Skeletal muscle tissue (tissue), 4 donors: ENCODE data around the gene NEURL4. TPM values are rescaled to one million over a fixed set of nuclear protein-coding genes. Genes with fewer than 3 reads are reported as not detected.

Experiments used
- H3K27ac ChIP-seq: one replicate; pipeline ENCODE4 v1.7.0; 2013; ENCODE audit warnings: mild to moderate bottlenecking, low read depth, low read length, inconsistent platforms
- H3K27me3 ChIP-seq, 3 donors: one replicate each; pipeline ENCODE4 v1.7.0; 2013; ENCODE audit warnings: low read length in 3 of 3; ENCODE audit not compliant: control insufficient read depth in 3 of 3, insufficient read depth in 3 of 3
- H3K36me3 ChIP-seq, 3 donors: one replicate each; pipeline ENCODE4 v1.7.0; 2013; ENCODE audit warnings: low read length in 3 of 3; ENCODE audit not compliant: control insufficient read depth in 3 of 3, insufficient read depth in 3 of 3
- H3K4me1 ChIP-seq, 3 donors: one replicate each; pipeline ENCODE4 v1.7.0; 2013; ENCODE audit warnings: low read length in 3 of 3, mild to moderate bottlenecking in 3 of 3; ENCODE audit not compliant: control insufficient read depth in 3 of 3, insufficient read depth in 3 of 3
- H3K4me3 ChIP-seq, 3 donors: one replicate each; pipeline ENCODE4 v1.7.0; 2013; ENCODE audit warnings: low read length in 3 of 3
- H3K9ac ChIP-seq, 3 donors: one replicate each; pipeline ENCODE4 v1.7.0; 2013; ENCODE audit warnings: low read length in 3 of 3, mild to moderate bottlenecking in 3 of 3, moderate library complexity in 2 of 3, low read depth in 1 of 3
- H3K9me3 ChIP-seq, 3 donors: one replicate each; pipeline ENCODE4 v1.7.0; 2013; ENCODE audit warnings: low read length in 3 of 3; ENCODE audit not compliant: control insufficient read depth in 3 of 3
- total RNA-seq: library from RNA; depleted of rRNA; stranded (reverse); fragments of >200 nt; gene quantifications from one replicate; pipeline ENCODE4 v1.2.3, GENCODE V29; 2014
- donor health status: Osteomylitis.

NEURL4 gene
- total RNA-seq, 1 donor from 2014 or later, result 19.8 TPM

DNA sequence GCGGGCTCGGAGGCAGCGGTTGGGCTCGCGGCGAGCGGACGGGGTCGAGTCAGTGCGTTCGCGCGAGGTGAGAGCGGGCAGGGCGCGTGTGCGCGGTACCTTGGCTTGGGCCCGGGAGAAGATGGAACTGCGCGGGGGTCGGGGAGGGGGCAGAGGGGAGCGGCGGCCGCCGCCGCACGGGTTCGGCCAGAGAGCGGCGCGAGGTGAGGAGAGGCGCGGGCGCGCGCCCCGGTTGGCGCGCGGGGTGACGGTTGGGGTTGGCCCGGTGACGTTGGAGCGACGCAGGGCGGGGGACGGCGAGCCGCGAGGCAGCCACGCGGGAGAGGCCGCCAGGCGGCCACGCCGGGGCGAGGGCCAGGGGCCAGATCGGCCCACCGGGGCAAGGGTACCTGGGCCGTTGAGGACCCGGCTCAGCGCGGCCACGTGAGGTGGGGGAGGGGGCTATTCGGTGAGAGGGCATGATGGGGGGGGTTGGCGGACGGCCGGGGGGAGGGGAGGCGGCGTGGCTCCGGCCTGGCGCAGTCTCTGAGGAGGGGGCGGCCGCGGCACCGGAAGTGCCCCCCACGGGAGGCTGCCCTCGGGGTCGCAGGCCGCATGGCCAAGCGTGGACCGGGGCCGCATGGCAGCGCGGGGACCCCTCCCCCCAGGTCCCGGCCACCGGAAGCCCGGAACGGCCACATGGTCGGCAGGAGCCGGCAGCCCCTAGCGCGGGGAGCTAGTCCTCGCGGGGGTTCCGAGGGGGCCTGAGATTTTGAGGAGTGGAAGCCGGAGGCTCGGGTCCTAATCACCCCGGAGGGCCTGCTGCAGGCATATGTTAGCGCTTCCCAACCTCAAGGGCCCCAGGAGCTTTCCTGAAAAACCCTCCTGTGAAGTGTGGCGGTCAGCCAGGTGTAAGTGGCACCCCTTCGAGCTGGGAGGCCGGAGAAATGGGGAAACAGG is 21.2 kb downstream of the NEURL4 start:
- H3K27ac ChIP-seq, result peak overlapping the region; percentile 98
- peaks cover 33 to 43% (median 42%) of the 10 kb centered on the region in 3 donors for H3K4me1 ChIP-seq
- H3K4me3 ChIP-seq, result peak overlapping the region; percentile 76 to 93 (median 88)

DNA sequence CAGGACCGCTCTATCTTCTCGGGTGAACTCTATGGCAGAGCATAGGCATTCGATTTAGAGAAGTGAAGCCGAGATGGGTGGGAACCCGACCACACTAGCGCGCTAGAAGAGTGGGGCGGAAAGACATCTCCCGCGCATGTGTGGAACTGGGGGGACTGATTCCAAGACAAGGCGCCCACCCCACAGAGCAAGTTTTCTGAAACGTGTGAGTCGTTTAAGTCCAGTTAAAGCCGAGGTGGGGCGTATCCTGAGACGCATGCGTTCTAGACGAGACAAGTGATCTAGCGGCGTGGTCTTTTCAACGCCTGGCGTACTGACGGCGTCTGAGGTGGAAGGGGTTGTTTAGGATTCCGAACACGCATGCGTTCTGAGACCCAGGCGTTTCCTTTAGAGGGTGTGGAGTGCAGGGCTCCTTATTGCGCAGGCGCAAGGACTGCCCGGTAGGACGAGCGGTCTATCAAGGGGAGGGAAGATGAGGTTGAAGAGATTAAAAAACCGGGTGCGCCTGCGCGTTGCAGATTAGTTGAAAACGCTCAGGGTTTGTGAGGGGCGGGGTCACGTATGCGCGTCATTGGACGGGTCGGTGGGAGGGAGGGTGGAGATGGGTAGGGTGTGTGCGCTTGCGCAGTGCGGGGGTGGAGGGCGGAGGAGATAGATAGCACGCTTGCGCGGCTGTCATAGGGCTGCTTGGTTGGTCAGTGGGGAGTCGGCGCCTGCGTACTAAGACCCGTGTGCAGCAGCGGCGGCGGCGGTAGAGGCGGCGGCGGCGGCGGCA is 22.0 kb downstream of the NEURL4 start, which contains the start of gene EIF5A:
Gene EIF5A (plus strand): TSS at position 718 of the 775 bp plus-strand sequence. CDS start 2,008 bp downstream, outside the sequence.
- Histone ChIP-seq H3K36me3 (peaks cover 23 to 25% (median 23%) of the 10 kb centered on the region in 3 donors), H3K27me3 (no peaks in the 10 kb centered on the region), H3K4me1 (peaks cover 27 to 36% (median 34%) of the 10 kb centered on the region in 3 donors), H3K4me3 (peak within 1 kb of the TSS; percentile 76 to 93 (median 88)), H3K9me3 (no peaks in the 10 kb centered on the region), H3K9ac (peak within 1 kb of the TSS; percentile 87 to 97 (median 93)), H3K27ac (peak within 1 kb of the TSS; percentile 98)

More for the DNA sequence above, 21.2 kb downstream of the NEURL4 start:
- Histone ChIP-seq H3K9ac (peak overlapping the region; percentile 87 to 97 (median 90)), H3K27me3 (no peaks in the 10 kb centered on the region), H3K9me3 (no peaks in the 10 kb centered on the region), H3K36me3 (peaks cover 30 to 33% (median 30%) of the 10 kb centered on the region in 3 donors)

DNA sequence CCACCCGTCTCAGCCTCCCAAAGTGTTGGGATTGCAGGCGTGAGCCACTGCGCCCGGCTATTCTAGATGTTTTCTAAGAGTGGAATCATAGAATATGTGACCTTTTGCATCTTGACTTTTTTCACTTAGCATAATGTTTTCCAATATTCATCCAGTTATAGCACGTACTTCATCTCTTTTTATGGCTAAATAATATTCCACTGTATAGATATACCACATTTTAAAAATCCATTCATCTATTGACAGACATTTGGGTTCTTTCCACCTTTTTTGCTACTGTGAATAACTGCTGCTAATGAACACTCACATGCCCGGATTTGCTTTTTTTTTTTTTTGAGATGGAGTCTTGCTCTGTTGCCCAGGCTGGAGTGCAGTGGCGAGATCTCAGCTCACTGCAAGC is 25.0 kb downstream of the NEURL4 start:
- Histone ChIP-seq H3K27ac (no peak overlapping the region), H3K36me3 (no peaks in the 10 kb centered on the region), H3K4me3 (no peak overlapping the region), H3K9me3 (no peaks in the 10 kb centered on the region), H3K27me3 (no peaks in the 10 kb centered on the region), H3K9ac (no peak overlapping the region), H3K4me1 (peaks cover 5 to 12% (median 7%) of the 10 kb centered on the region in 3 donors)

DNA sequence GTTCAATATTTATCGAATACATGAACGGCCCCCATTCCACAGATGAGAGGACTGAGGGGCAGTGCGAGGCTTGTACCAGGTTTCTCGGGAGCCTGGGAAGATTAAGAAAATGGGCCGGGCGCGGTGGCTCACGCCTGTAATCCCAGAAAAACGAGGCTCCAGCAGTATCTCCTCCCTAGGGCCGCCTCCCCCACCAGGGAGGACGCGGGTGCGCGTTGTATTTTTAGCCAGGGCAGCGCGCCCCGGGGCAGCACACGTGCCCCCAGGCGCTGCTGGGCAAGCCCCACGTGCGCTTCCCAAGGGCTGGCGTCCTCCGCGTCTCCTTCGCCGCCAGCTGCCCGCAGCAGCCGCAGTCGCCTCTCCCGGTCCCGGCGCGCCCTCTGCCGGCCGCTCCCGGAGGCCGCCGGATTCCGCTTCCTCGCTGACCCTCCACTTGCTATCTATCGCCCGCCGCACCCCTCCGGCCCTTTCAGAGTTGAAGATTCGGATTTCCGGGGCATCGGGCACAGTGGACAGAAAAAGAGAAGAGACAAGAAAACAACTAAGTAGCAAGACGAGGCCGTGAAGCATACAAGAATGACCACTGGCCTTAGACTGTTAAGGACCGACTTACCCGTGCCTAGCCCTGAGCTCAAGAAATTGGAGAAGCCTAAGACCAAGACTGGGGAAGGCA is 32.8 kb downstream of the NEURL4 start:
- H3K27ac ChIP-seq, result peak overlapping the region; percentile 88
- H3K36me3 ChIP-seq, result no peaks in the 10 kb centered on the region
- no peaks in the 10 kb centered on the region for H3K9me3 ChIP-seq
- H3K4me1 ChIP-seq, result peaks cover 45 to 47% (median 46%) of the 10 kb centered on the region in 3 donors
- peak overlapping the region; percentile 48 to 61 (median 60) for H3K4me3 ChIP-seq
- peaks cover 0 to 7% (median 6%) of the 10 kb centered on the region in 3 donors for H3K27me3 ChIP-seq
- H3K9ac ChIP-seq, result peak overlapping the region; percentile 65 to 86 (median 82)

DNA sequence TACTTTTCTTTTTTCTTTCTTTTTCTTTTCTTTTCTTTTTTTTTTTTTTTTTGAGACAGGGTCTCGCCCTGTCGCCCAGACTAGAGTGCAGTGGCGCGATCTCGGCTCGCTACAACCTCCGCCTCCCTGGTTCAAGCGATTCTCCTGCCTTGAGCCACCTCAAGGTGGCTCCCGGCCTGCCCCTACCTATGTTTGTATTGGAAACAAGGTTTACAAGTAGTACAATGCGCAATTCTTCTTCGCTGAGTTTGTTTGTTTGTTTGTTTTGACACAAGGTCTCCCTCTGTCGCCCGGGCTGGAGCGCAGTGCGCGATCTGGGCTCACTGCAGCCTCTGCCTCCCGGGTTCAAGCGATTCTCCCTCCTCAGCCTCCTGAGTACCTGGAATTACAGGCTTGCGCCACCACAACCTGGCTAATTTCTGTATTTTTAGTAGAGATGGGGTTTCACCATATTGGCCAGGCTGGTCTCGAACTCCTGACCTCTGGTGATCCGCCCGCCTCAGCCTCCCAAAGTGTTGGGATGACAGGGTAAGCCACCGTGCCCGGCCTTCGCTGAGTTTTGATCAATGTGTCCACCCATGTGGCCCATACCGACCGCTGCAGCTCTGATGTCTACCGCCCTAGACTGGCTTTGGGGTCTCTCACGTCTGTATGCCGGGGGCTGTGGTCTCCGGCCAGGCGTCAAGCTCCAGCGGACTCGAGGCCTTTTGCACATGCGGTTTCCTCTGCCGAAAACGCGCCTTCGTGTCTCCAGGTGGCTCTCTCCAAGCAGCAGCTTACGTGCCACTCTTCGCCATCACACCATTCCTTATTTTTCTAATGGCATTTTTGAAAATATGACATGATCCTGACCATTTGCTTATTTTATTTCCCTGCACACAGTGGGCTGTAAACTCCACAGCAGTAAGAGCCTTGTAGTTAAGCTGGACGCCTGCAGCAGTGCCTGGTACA is 33.6 kb downstream of the NEURL4 start:
- no peaks in the 10 kb centered on the region for H3K9me3 ChIP-seq
- peaks cover 0 to 7% (median 6%) of the 10 kb centered on the region in 3 donors for H3K27me3 ChIP-seq
- H3K4me1 ChIP-seq, result peaks cover 51 to 55% (median 55%) of the 10 kb centered on the region in 3 donors
- H3K9ac ChIP-seq, result peak overlapping the region; percentile 65 to 86 (median 76)
- H3K36me3 ChIP-seq, result no peaks in the 10 kb centered on the region
- H3K4me3 ChIP-seq, result peak overlapping the region; percentile 60 to 61 (median 60)
- peak overlapping the region; percentile 88 for H3K27ac ChIP-seq

DNA sequence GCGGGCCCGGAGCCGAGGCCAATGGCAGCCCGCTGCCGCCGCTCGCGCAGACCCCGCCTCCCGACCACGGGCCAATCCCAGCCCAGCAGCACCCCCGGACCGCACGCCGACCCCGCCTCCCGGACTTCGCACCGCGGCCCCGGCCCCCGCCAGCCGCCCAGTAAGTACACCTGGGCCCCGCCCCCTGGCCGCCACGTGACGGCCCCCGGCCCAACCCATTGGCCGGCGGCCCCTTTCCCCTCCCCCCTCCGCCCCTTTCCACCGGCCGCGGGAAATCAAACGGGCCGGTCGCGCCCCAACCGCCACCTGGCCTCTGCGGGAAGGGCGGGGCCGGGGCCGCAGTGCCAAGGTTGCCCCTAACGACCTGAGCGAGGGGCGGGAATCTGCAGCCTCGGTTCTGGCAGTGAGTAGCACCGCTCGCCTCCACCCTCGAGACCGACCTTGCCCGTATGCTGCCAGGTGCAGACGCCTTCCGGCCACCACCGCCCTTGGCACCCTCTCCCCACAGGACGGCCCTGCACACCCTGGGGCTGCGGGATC is 34.5 kb downstream of the NEURL4 start, which contains the start of gene YBX2:
Gene YBX2 (minus strand): TSS at position 26 of the 540 bp plus-strand sequence. CDS start 139 bp downstream, outside the sequence.
- Histone ChIP-seq H3K4me1 (peaks cover 53 to 63% (median 61%) of the 10 kb centered on the region in 3 donors), H3K9ac (peak within 1 kb of the TSS in 2 of 3 donors; percentile 51 to 72), H3K36me3 (no peaks in the 10 kb centered on the region), H3K4me3 (peak within 1 kb of the TSS in 2 of 3 donors; percentile 60 to 61), H3K27me3 (peaks cover 0 to 7% (median 6%) of the 10 kb centered on the region in 3 donors), H3K9me3 (no peaks in the 10 kb centered on the region), H3K27ac (no peak within 1 kb of the TSS)

DNA sequence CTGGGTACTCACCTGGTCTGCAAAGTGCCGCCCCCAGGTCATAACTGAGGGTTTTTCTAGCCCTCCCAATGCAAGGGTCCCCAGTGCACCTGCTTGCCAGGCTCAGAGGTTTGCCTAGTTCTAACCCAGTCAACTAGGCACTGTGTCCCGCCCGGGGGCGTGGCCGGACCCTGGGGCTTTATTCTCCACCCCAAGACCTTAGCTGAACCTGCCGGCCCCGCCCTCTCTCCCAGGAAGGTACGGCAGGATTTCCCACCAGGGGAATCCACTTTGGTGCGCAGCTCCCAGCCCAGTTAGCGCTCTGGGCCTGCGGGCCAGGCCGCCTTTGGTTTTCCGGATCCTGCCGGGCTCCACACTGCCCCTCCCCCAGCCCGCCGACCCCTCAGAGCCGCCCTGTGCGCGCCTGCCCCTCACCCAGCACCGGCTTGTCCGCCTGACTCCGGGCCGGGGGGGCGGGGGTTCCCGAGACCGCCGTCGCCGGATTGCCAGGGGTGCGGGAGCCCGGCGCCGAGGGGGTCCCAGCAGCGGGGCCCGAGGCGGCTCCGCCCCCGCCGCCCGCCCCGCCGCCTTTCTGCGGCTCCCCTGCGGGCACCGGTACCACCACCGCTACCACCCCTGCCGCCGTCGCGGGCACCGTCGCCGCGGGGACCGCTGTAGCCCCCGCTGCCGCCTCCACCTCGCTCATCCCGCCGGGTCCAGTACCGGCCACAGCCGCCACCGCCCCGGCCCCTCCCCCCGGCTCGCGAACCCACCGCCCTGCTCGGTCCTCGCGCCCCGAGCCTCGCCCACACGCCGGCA is 35.1 kb downstream of the NEURL4 start:
- Histone ChIP-seq H3K9me3 (no peaks in the 10 kb centered on the region), H3K27me3 (peaks cover 0 to 7% (median 6%) of the 10 kb centered on the region in 3 donors), H3K36me3 (no peaks in the 10 kb centered on the region), H3K4me1 (peaks cover 53 to 65% (median 61%) of the 10 kb centered on the region in 3 donors), H3K9ac (peak overlapping the region in 1 of 3 donors; percentile 45), H3K27ac (no peak overlapping the region), H3K4me3 (no peak overlapping the region)

DNA sequence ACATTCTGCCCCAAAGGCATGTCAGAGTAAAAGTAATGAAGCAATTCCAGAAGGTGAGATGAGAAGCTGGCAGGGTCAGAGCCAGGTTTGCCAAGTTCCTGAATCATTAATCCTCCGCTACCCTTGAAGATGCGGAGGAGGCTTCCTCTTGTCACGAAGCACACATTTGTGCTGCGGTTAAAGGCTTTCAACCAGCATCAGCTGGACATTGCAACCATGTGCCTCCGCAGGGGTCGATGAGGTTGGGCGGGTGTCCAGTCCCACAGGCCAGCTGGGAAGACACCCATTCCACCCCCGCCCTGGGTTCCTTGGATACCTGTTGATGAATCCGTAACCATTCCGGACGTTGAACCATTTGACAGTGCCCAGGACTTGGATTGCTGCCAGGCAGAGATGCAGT is 36.0 kb downstream of the NEURL4 start:
- Histone ChIP-seq H3K4me3 (no peak overlapping the region), H3K27ac (no peak overlapping the region), H3K4me1 (peaks cover 53 to 72% (median 63%) of the 10 kb centered on the region in 3 donors), H3K27me3 (peaks cover 0 to 7% (median 6%) of the 10 kb centered on the region in 3 donors), H3K9me3 (no peaks in the 10 kb centered on the region), H3K36me3 (no peaks in the 10 kb centered on the region), H3K9ac (peak overlapping the region in 1 of 3 donors; percentile 54)
